GM19025 (cell line): ENCODE results near the gene DLGAP5.
A peak's percentile ranks its signal among the peaks of the same experiment; 100 is the strongest.

Experiments used
- ATAC-seq: cut with Tn5 transposase; IDR thresholded peaks from one replicate; pipeline ENCODE4 v1.9.1; 2021; ENCODE audit warnings: mild to moderate bottlenecking, low read depth, moderate library complexity; ENCODE audit not compliant: unreplicated experiment

Gene DLGAP5

GRCh38 chr14:55188686-55189295 lies 2.6 kb downstream of the DLGAP5 start:
- ATAC-seq = no peak

GRCh38 chr14:55180434-55180833 lies 11.0 kb downstream of the DLGAP5 start:
- peak; percentile 66 for ATAC-seq

- ATAC-seq = no peak
Observed at GRCh38 chr14:55180006-55180405, 11.4 kb downstream of the DLGAP5 start.

- no peak for ATAC-seq
Observed at GRCh38 chr14:55170526-55170925, 20.9 kb downstream of the DLGAP5 start.

- ATAC-seq = no peak
Observed at GRCh38 chr14:55160989-55161388, 30.4 kb downstream of the DLGAP5 start.

- no peak for ATAC-seq
Observed at GRCh38 chr14:55158412-55158811, 33.0 kb downstream of the DLGAP5 start.

GRCh38 chr14:55157080-55157479 lies 34.3 kb downstream of the DLGAP5 start:
- ATAC-seq = no peak

- ATAC-seq = no peak
Observed at GRCh38 chr14:55153951-55154350, 37.4 kb downstream of the DLGAP5 start.

GRCh38 chr14:55152052-55152753 lies 39.2 kb downstream of the DLGAP5 start:
- no peak for ATAC-seq

- no peak for ATAC-seq
Observed at GRCh38 chr14:55151601-55152000, 39.8 kb downstream of the DLGAP5 start.

- no peak for ATAC-seq
Observed at GRCh38 chr14:55146425-55146824, 45.0 kb downstream of the DLGAP5 start.

- no peak for ATAC-seq
Observed at GRCh38 chr14:55142466-55142865, 48.9 kb downstream of the DLGAP5 start.

GRCh38 chr14:55141825-55142224 lies 49.6 kb downstream of the DLGAP5 start:
- ATAC-seq = no peak

GRCh38 chr14:55139696-55140509 lies 51.5 kb downstream of the DLGAP5 start:
- ATAC-seq = no peak

GRCh38 chr14:55139141-55139540 lies 52.2 kb downstream of the DLGAP5 start:
- ATAC-seq = no peak

GRCh38 chr14:55138091-55138490 lies 53.3 kb downstream of the DLGAP5 start:
- no peak for ATAC-seq

- no peak for ATAC-seq
Observed at GRCh38 chr14:55136885-55137786, 54.2 kb downstream of the DLGAP5 start.

- ATAC-seq = no peak
Observed at GRCh38 chr14:55136241-55136640, 55.1 kb downstream of the DLGAP5 start.

GRCh38 chr14:55133416-55133815 lies 58.0 kb downstream of the DLGAP5 start:
- ATAC-seq = no peak

- ATAC-seq = no peak
Observed at GRCh38 chr14:55131370-55132137, 59.8 kb downstream of the DLGAP5 start.
